K562 (cell line): ENCODE data around the gene C1orf105. TPM values are rescaled to one million over a fixed set of nuclear protein-coding genes. Genes with fewer than 3 reads are reported as not detected.

Experiments
- ARNT ChIP-seq, 2 experiments: fragments of 450-650 bp; IDR thresholded peaks; 2 replicates each; pipeline ENCODE4 v1.6.1; 2016; ENCODE audit warnings: mild to moderate bottlenecking in 1 of 2
- CBX5 ChIP-seq: IDR thresholded peaks from 2 replicates; pipeline ENCODE4 v1.6.1; 2014; ENCODE audit warnings: low read depth, borderline replicate concordance
- GTF2E2 ChIP-seq: fragments of 200-800 bp; sonication (Bioruptor generic); IDR thresholded peaks from 2 replicates; pipeline ENCODE4 v1.6.1; 2016; ENCODE audit warnings: missing genetic modification characterization, missing compliant biosample characterization
- HDAC1 ChIP-seq, 2 experiments: fragments of 450-650 bp; IDR thresholded peaks; 2 replicates each; pipeline ENCODE4 v1.6.1; 2016 to 2017; ENCODE audit warnings: inconsistent platforms in 1 of 2, mild to moderate bottlenecking in 1 of 2, moderate library complexity in 1 of 2
- IRF2 ChIP-seq: sonication (generic); formaldehyde crosslinking; IDR thresholded peaks from 2 replicates; pipeline ENCODE4 v1.8.1; 2022; ENCODE audit warnings: mild to moderate bottlenecking, missing genetic modification reagents
- KAT8 ChIP-seq: fragments of 450-650 bp; IDR thresholded peaks from 2 replicates; pipeline ENCODE4 v1.6.1; 2016; ENCODE audit warnings: low read depth, mild to moderate bottlenecking
- MCM3 ChIP-seq: fragments of 450-650 bp; IDR thresholded peaks from 2 replicates; pipeline ENCODE4 v1.6.1; 2016
- MECOM ChIP-seq: fragments of 250-450 bp; sonication (Bioruptor Pico); IDR thresholded peaks from 2 replicates; pipeline ENCODE4 v1.8.0; 2022; ENCODE audit warnings: inconsistent platforms
- MEIS2 ChIP-seq: fragments of 450-650 bp; IDR thresholded peaks from 2 replicates; pipeline ENCODE4 v1.6.1; 2014; ENCODE audit warnings: mild to moderate bottlenecking; ENCODE audit not compliant: partially characterized antibody
- MTA2 ChIP-seq: fragments of 450-650 bp; IDR thresholded peaks from 2 replicates; pipeline ENCODE4 v1.6.1; 2016; ENCODE audit warnings: low read depth
- MTF1 ChIP-seq: fragments of 250-450 bp; sonication (Bioruptor Pico); IDR thresholded peaks from 2 replicates; pipeline ENCODE4 v1.9.0; 2021; ENCODE audit warnings: moderate library complexity, mild to moderate bottlenecking, inconsistent platforms, borderline replicate concordance
- MYNN ChIP-seq, 2 experiments: sonication (generic); formaldehyde crosslinking in 1 of 2; IDR thresholded peaks; 2 replicates each; pipeline versions ENCODE4 v1.5.0 to v1.6.1; 2016 to 2020; ENCODE audit warnings: antibody characterized with exemption in 1 of 2, missing genetic modification reagents in 1 of 2
- NFXL1 ChIP-seq: fragments of 450-650 bp; formaldehyde crosslinking; IDR thresholded peaks from 2 replicates; pipeline ENCODE4 v1.4.0; 2021; ENCODE audit warnings: mild to moderate bottlenecking
- NR2C1 ChIP-seq, 2 experiments: fragments of 450-650 bp; IDR thresholded peaks; 2 replicates each; pipeline ENCODE4 v1.6.1; 2017; ENCODE audit warnings: mild to moderate bottlenecking in 2 of 2, antibody characterized with exemption in 1 of 2, inconsistent platforms in 1 of 2, missing compliant biosample characterization in 1 of 2, missing genetic modification characterization in 1 of 2
- RFX5 ChIP-seq: IDR thresholded peaks from 2 replicates; pipeline ENCODE4 v1.6.1; 2011; ENCODE audit warnings: low read depth, mild to moderate bottlenecking, improper control_type of control experiment, low read length
- SMAD3 ChIP-seq: fragments of 450-650 bp; formaldehyde crosslinking; conservative IDR thresholded peaks from 2 replicates; pipeline ENCODE4 v1.4.0; 2020; ENCODE audit warnings: mild to moderate bottlenecking
- SOX6 ChIP-seq: fragments of 450-650 bp; IDR thresholded peaks from 2 replicates; pipeline ENCODE4 v1.6.1; 2014; ENCODE audit warnings: mild to moderate bottlenecking
- TAF15 ChIP-seq: fragments of 200-400 bp; formaldehyde crosslinking; IDR thresholded peaks from 2 replicates; pipeline ENCODE4 v1.6.1; 2017; ENCODE audit warnings: mild to moderate bottlenecking, low read depth, low read length, moderate library complexity
- TRIM28 ChIP-seq: fragments of 450-650 bp; IDR thresholded peaks from 2 replicates; pipeline ENCODE4 v1.6.1; 2017
- ZBED1 ChIP-seq: IDR thresholded peaks from 2 replicates; pipeline ENCODE4 v1.6.1; 2014
- ZEB2 ChIP-seq: fragments of 450-650 bp; IDR thresholded peaks from 2 replicates; pipeline ENCODE4 v1.6.1; 2016
- ZFP1 ChIP-seq: fragments of 450-650 bp; formaldehyde crosslinking; IDR thresholded peaks from 2 replicates; pipeline ENCODE4 v1.4.0; 2020; ENCODE audit warnings: mild to moderate bottlenecking, mixed read lengths
- ZKSCAN3 ChIP-seq: fragments of 250-450 bp; sonication (Bioruptor Pico); IDR thresholded peaks from 2 replicates; pipeline ENCODE4 v1.4.0; 2020
- ZNF165 ChIP-seq: fragments of 250-450 bp; sonication (Bioruptor Pico); IDR thresholded peaks from 2 replicates; pipeline ENCODE4 v1.4.0; 2020; ENCODE audit warnings: borderline replicate concordance
- polyA plus RNA-seq, 8 experiments: library from polyadenylated mRNA; depleted of rRNA in 4 of 8; stranded (reverse) in 5 of 8; unstranded in 3 of 8; fragments of >200 nt; fragmentation: Nextera tagmentation in 2 of 8; fragmentation: Illumina TruSeq in 1 of 8; extraction: Ambion mirVana in 2 of 8; extraction: Trizol in 1 of 8; gene quantifications; 2 replicates each; pipeline versions ENCODE4 v1.2.1 to v1.2.3, GENCODE V29; 2011 to 2014; ENCODE audit warnings: inconsistent platforms in 1 of 8, missing spikeins in 1 of 8
- total RNA-seq, 7 experiments: library from RNA; depleted of rRNA in 6 of 7; stranded (reverse); fragments of >200 nt in 6 of 7; fragmentation: Illumina TruSeq in 2 of 7; extraction: Trizol in 2 of 7; gene quantifications; 2 replicates each; pipeline versions ENCODE4 v1.2.1 to v1.2.3, GENCODE V29; 2011 to 2021; ENCODE audit warnings: low replicate concordance in 1 of 7
- TF ChIP-seq, protein P1 (sequence below): sonication (generic); formaldehyde crosslinking; IDR thresholded peaks from 2 replicates; pipeline ENCODE4 v1.8.1; 2023; ENCODE audit warnings: mild to moderate bottlenecking, missing genetic modification reagents
- TF ChIP-seq, protein P2 (sequence below): sonication (generic); IDR thresholded peaks from 2 replicates; pipeline ENCODE4 v1.6.1; 2016
- TF ChIP-seq, protein P3 (sequence below): fragments of 450-650 bp; IDR thresholded peaks from 2 replicates; pipeline ENCODE4 v1.6.1; 2016; ENCODE audit warnings: antibody characterized with exemption
- TF ChIP-seq, protein P4 (sequence below): fragments of 450-650 bp; formaldehyde crosslinking; IDR thresholded peaks from 2 replicates; pipeline ENCODE4 v1.4.0; 2020; ENCODE audit warnings: mild to moderate bottlenecking, moderate library complexity

The C1orf105 gene
- total and polyA plus RNA-seq, 9 of the 15 experiments (the other 6 are each of a cell fraction or from before 2014, with no cell fraction given): 0.08 TPM; not detected in 8

DNA sequence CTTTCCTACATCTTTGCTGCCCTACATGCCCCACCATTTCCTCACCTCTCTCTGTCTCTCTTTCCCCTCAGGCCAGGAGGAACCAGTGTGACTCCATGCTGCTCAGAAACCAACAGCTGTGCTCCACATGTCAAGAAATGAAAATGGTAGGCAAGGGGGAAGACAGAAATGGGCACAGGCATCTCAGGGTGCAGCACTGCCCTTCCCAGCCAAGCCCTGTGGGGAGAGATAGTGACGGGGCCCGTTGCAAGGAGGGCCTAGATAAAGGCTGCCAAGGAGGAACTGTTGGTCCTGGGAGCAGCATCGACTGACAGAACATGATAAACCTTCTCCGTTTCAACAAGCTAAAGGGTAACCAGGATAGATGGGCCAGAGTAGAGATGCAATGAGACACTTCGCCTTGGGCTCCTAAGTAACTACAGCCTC lies 35.9 kb downstream of the C1orf105 start (continued):
- TF ChIP-seq NR2C1 (IDR thresholded peaks at IDR 0.05) (no peak), NR2C1 (tag; IDR thresholded peaks at IDR 0.05) (peak; percentile 73), ZFP1 (CRISPR knock-in tag) (peak; percentile 46; the same call in 1 of the 2 replicates), KAT8 (no peak), SOX6 (peak; percentile 80), NFXL1 (no peak), ZKSCAN3 (CRISPR knock-in tag) (no peak), ZNF165 (CRISPR knock-in tag) (no peak), MYNN (IDR thresholded peaks at IDR 0.05) (peak; percentile 94), MYNN (CRISPR knock-in tag; IDR thresholded peaks at IDR 0.05) (no peak), ZEB2 (no peak), HDAC1 (IDR thresholded peaks at IDR 0.05) (peak in 1 of 2 experiments; percentile 48; a peak in 2 of 4 replicates), MCM3 (no peak), MEIS2 (peak; percentile 81), ARNT (IDR thresholded peaks at IDR 0.05) (no peak; a peak in 2 of 4 replicates), TAF15 (no peak), IRF2 (CRISPR knock-in tag) (no peak), MECOM (CRISPR knock-in tag) (peak; percentile 91), RFX5 (no peak), CBX5 (no peak), ZBED1 (no peak), GTF2E2 (tag) (no peak), MTA2 (peak; percentile 89), TRIM28 (no peak), SMAD3 (CRISPR knock-in tag) (peak; percentile 87), MTF1 (no peak)
- TF ChIP-seq, protein P1, sequence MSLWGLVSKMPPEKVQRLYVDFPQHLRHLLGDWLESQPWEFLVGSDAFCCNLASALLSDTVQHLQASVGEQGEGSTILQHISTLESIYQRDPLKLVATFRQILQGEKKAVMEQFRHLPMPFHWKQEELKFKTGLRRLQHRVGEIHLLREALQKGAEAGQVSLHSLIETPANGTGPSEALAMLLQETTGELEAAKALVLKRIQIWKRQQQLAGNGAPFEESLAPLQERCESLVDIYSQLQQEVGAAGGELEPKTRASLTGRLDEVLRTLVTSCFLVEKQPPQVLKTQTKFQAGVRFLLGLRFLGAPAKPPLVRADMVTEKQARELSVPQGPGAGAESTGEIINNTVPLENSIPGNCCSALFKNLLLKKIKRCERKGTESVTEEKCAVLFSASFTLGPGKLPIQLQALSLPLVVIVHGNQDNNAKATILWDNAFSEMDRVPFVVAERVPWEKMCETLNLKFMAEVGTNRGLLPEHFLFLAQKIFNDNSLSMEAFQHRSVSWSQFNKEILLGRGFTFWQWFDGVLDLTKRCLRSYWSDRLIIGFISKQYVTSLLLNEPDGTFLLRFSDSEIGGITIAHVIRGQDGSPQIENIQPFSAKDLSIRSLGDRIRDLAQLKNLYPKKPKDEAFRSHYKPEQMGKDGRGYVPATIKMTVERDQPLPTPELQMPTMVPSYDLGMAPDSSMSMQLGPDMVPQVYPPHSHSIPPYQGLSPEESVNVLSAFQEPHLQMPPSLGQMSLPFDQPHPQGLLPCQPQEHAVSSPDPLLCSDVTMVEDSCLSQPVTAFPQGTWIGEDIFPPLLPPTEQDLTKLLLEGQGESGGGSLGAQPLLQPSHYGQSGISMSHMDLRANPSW (CRISPR knock-in tag): no peak
- TF ChIP-seq, protein P2, sequence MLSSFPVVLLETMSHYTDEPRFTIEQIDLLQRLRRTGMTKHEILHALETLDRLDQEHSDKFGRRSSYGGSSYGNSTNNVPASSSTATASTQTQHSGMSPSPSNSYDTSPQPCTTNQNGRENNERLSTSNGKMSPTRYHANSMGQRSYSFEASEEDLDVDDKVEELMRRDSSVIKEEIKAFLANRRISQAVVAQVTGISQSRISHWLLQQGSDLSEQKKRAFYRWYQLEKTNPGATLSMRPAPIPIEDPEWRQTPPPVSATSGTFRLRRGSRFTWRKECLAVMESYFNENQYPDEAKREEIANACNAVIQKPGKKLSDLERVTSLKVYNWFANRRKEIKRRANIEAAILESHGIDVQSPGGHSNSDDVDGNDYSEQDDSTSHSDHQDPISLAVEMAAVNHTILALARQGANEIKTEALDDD: peak; percentile 92
- TF ChIP-seq, protein P3, sequence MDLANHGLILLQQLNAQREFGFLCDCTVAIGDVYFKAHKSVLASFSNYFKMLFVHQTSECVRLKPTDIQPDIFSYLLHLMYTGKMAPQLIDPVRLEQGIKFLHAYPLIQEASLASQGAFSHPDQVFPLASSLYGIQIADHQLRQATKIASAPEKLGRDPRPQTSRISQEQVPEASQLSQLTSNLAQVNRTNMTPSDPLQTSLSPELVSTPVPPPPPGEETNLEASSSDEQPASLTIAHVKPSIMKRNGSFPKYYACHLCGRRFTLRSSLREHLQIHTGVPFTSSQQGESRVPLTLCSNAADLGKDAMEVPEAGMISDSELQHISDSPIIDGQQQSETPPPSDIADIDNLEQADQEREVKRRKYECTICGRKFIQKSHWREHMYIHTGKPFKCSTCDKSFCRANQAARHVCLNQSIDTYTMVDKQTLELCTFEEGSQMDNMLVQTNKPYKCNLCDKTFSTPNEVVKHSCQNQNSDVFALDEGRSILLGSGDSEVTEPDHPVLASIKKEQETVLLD: peak; percentile 75; the same call in 1 of the 2 replicates
- TF ChIP-seq, protein P4, sequence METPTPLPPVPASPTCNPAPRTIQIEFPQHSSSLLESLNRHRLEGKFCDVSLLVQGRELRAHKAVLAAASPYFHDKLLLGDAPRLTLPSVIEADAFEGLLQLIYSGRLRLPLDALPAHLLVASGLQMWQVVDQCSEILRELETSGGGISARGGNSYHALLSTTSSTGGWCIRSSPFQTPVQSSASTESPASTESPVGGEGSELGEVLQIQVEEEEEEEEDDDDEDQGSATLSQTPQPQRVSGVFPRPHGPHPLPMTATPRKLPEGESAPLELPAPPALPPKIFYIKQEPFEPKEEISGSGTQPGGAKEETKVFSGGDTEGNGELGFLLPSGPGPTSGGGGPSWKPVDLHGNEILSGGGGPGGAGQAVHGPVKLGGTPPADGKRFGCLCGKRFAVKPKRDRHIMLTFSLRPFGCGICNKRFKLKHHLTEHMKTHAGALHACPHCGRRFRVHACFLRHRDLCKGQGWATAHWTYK (CRISPR knock-in tag): peak; percentile 94
